GM12801 (cell line): Measurements from ENCODE around the gene SPATA9.

Experiments
- CTCF ChIP-seq: IDR thresholded peaks from one replicate; pipeline ENCODE4 v1.5.1; 2011; ENCODE audit warnings: control low read depth; ENCODE audit not compliant: insufficient read length; ENCODE audit errors: extremely low read depth

Gene SPATA9

GRCh38 chr5:95641741-95642220, 41.0 kb downstream of the SPATA9 start:
- no peak for TF ChIP-seq CTCF

- TF ChIP-seq CTCF: no peak
These were observed 44.2 kb downstream of the SPATA9 start for GRCh38 chr5:95638632-95639031.

GRCh38 chr5:95634081-95634480, 48.7 kb downstream of the SPATA9 start:
- no peak for TF ChIP-seq CTCF

- no peak for TF ChIP-seq CTCF
These were observed 49.1 kb downstream of the SPATA9 start for GRCh38 chr5:95633671-95634070.

GRCh38 chr5:95631991-95632675, 50.7 kb downstream of the SPATA9 start:
- no peak for TF ChIP-seq CTCF

- no peak for TF ChIP-seq CTCF
These were observed 51.4 kb downstream of the SPATA9 start for GRCh38 chr5:95631255-95631958.

- no peak for TF ChIP-seq CTCF
These were observed 52.3 kb downstream of the SPATA9 start for GRCh38 chr5:95630394-95630917.
